ENCODE data around the gene U2AF2. TPM values are rescaled to one million over a fixed set of nuclear protein-coding genes. Genes with fewer than 3 reads are reported as not detected.

Gene U2AF2
- total and polyA plus RNA-seq, 2 experiments from 2014 or later, result 73.1 to 233 TPM

DNA sequence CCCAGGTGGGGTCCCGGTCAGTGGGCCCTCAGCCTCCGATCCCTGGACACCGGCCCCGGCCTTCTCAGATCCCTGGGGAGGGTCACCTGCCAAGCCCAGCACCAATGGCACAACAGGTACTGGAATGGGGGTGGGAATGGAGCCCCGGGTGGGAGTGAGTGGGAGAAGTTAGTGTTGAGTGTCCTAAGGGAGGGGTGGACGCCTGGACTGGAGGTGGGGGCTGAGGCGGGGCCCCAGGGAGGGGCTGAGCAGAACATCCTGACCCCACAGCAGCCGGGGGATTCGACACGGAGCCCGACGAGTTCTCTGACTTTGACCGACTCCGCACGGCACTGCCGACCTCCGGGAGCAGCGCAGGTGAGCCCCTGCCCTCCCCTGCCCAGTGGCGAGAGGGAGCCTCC, 37.8 kb downstream of the U2AF2 start (continued):
- TF ChIP-seq, protein P1, sequence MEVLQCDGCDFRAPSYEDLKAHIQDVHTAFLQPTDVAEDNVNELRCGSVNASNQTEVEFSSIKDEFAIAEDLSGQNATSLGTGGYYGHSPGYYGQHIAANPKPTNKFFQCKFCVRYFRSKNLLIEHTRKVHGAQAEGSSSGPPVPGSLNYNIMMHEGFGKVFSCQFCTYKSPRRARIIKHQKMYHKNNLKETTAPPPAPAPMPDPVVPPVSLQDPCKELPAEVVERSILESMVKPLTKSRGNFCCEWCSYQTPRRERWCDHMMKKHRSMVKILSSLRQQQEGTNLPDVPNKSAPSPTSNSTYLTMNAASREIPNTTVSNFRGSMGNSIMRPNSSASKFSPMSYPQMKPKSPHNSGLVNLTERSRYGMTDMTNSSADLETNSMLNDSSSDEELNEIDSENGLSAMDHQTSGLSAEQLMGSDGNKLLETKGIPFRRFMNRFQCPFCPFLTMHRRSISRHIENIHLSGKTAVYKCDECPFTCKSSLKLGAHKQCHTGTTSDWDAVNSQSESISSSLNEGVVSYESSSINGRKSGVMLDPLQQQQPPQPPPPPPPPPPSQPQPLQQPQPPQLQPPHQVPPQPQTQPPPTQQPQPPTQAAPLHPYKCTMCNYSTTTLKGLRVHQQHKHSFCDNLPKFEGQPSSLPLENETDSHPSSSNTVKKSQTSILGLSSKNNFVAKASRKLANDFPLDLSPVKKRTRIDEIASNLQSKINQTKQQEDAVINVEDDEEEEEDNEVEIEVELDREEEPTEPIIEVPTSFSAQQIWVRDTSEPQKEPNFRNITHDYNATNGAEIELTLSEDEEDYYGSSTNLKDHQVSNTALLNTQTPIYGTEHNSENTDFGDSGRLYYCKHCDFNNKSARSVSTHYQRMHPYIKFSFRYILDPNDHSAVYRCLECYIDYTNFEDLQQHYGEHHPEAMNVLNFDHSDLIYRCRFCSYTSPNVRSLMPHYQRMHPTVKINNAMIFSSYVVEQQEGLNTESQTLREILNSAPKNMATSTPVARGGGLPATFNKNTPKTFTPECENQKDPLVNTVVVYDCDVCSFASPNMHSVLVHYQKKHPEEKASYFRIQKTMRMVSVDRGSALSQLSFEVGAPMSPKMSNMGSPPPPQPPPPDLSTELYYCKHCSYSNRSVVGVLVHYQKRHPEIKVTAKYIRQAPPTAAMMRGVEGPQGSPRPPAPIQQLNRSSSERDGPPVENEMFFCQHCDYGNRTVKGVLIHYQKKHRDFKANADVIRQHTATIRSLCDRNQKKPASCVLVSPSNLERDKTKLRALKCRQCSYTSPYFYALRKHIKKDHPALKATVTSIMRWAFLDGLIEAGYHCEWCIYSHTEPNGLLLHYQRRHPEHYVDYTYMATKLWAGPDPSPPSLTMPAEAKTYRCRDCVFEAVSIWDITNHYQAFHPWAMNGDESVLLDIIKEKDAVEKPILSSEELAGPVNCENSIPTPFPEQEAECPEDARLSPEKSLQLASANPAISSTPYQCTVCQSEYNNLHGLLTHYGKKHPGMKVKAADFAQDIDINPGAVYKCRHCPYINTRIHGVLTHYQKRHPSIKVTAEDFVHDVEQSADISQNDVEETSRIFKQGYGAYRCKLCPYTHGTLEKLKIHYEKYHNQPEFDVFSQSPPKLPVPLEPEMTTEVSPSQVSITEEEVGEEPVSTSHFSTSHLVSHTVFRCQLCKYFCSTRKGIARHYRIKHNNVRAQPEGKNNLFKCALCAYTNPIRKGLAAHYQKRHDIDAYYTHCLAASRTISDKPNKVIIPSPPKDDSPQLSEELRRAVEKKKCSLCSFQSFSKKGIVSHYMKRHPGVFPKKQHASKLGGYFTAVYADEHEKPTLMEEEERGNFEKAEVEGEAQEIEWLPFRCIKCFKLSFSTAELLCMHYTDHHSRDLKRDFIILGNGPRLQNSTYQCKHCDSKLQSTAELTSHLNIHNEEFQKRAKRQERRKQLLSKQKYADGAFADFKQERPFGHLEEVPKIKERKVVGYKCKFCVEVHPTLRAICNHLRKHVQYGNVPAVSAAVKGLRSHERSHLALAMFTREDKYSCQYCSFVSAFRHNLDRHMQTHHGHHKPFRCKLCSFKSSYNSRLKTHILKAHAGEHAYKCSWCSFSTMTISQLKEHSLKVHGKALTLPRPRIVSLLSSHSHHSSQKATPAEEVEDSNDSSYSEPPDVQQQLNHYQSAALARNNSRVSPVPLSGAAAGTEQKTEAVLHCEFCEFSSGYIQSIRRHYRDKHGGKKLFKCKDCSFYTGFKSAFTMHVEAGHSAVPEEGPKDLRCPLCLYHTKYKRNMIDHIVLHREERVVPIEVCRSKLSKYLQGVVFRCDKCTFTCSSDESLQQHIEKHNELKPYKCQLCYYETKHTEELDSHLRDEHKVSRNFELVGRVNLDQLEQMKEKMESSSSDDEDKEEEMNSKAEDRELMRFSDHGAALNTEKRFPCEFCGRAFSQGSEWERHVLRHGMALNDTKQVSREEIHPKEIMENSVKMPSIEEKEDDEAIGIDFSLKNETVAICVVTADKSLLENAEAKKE (CRISPR knock-in tag; IDR thresholded peaks at IDR 0.05), result no peak
- TF ChIP-seq REST (IDR thresholded peaks at IDR 0.05; ENCODE audit: unreplicated experiment), result no peak
- TF ChIP-seq EZH2 (IDR thresholded peaks at IDR 0.05; ENCODE audit: low read depth, unreplicated experiment), result no peak
- no peak for TF ChIP-seq JUNB (IDR thresholded peaks at IDR 0.05; ENCODE audit: unreplicated experiment)
- TF ChIP-seq POLR2AphosphoS5 (IDR thresholded peaks at IDR 0.05; ENCODE audit: low read depth), result no peak
- no peak for TF ChIP-seq ZNF114 (CRISPR knock-in tag; IDR thresholded peaks at IDR 0.05)
- TF ChIP-seq ZNF331 (CRISPR knock-in tag; IDR thresholded peaks at IDR 0.05; ENCODE audit: low read depth), result no peak
- TF ChIP-seq STAT1 (IDR thresholded peaks at IDR 0.05; ENCODE audit: unreplicated experiment), result no peak
- no peak for TF ChIP-seq NANOG (IDR thresholded peaks at IDR 0.05; ENCODE audit: borderline replicate concordance)
- TF ChIP-seq ETS1 (IDR thresholded peaks at IDR 0.05), result no peak

Measured in GM23338 (cell line).